RWPE1 (cell line): ENCODE results near the gene PRR7.
A peak's percentile ranks its signal among the peaks of the same experiment; 100 is the strongest.

Experiments used
- CTCF ChIA-PET: fragments of 350-600 bp; sonication (Branson Sonifier 250); formaldehyde crosslinking; extraction: SDS; loops from one replicate; lab custom pipeline; 2021; lab: Yijun Ruan, JAX
- POLR2A ChIA-PET: fragments of 400-600 bp; formaldehyde crosslinking; extraction: SDS; loops from one replicate; lab custom pipeline; 2020; ENCODE audit warnings: antibody characterized with exemption; ENCODE audit not compliant: low non-redundant PET; lab: Yijun Ruan, JAX
- DNase-seq: peaks from one replicate; pipeline ENCODE4 v3.0.0; 2012; ENCODE audit warnings: low spot score
- H3K27ac ChIP-seq: fragments of 450-650 bp; 2 replicates; pipeline ENCODE4 v1.5.1; 2017
- TF ChIP-seq, protein P1 (sequence below): fragments of 450-650 bp; conservative IDR thresholded peaks from 2 replicates; pipeline ENCODE4 v1.5.1; 2017; ENCODE audit warnings: low read depth, mild to moderate bottlenecking

Gene PRR7

DNA sequence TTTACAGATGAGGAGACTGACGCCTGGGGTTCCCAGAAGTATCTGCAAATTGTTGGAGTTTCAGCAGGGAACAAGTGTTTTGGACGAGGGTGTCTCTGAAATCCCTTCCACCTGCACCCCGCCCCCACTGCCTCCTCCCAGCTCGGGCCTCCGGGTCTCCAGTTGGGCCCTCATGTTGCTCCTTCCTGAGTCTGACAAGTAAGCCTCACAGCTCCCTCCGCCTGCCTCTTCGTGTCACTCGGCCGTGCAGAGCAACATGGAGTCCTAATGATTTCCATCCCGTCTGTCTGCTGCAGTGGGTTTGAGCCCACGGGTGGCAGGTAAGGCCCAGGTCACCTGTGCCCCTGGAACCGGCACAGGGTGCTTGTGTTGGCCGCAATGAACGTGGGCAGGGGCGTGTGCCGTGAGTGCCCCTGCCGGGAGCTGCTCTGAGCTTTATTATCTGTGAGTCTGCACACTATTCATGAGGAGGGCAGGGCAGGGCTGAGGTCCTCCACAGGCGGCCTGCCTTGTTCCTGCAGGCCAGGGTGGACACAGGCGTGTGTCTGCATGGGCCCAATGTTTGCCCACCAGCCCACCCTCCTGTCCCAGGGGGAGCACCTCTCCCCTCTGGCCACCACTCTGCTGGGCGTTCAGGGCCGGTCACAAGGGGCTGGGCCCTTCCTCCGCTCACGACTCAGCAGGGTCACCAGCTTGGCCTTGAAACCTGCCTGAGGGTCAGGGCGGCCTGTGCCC, 56.9 kb downstream of the PRR7 start:
- ChIA-PET CTCF (interaction anchor here (0.5 to 3.4 kb wide), 6 partner anchors 9 to 185 kb away, joined by 3 to 14 read pairs (median 3); no protein-coding TSS in a partner anchor), POLR2A (no interaction called here)
- TF ChIP-seq, protein P1, sequence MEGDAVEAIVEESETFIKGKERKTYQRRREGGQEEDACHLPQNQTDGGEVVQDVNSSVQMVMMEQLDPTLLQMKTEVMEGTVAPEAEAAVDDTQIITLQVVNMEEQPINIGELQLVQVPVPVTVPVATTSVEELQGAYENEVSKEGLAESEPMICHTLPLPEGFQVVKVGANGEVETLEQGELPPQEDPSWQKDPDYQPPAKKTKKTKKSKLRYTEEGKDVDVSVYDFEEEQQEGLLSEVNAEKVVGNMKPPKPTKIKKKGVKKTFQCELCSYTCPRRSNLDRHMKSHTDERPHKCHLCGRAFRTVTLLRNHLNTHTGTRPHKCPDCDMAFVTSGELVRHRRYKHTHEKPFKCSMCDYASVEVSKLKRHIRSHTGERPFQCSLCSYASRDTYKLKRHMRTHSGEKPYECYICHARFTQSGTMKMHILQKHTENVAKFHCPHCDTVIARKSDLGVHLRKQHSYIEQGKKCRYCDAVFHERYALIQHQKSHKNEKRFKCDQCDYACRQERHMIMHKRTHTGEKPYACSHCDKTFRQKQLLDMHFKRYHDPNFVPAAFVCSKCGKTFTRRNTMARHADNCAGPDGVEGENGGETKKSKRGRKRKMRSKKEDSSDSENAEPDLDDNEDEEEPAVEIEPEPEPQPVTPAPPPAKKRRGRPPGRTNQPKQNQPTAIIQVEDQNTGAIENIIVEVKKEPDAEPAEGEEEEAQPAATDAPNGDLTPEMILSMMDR = no peak
- peak overlapping the region; percentile 82 for H3K27ac ChIP-seq
- no peak for DNase-seq

DNA sequence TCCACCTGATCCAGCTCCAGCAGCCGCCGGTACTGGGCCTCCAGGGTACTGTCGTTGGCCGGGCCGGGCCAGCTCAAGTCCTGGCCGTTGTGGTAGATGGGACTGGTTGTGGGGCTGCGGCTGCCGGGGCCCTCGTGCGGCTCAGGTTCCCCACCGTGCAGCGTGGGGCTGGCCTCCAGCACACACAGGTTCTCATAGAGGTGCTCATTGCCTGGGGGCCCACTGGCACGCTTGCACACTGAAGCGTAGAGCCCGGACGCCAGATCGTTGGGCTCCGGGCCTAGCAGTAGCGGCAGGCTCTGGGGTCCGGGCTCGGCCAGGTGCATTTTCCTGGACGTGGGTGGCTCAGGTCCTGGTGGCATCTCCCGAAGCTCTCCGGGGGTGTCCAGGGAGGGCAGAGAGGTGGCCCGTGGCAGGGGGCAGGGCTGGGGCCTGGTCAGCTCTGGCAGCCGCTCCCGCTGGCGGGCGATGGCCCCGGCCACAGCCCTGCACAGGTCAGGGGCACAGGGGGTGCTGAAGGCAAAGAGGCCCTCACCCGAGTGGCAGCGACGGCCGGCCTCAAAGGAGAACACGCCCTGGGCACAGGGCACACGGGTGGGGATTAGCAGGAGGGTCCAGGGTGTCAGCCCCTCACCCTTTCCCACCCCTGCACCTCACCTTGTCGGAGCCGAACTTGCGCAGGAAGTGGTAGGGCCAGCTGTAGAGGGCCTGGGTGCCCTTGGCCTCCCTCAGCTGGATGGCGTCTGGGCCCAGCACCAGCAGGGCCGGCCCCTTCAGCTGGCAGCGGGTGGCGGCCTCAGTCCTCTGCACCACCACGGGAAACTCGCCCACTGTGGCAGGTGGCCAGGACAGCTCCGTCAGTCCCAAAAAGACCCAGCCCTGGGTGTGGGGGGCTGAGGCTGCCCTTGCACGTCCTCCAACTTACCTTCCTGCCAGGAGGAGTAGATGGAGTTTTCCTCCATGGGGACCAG, 57.8 kb downstream of the PRR7 start:
- CTCF ChIA-PET = interaction anchor here (0.6 to 3.4 kb wide), 3 partner anchors 10 to 101 kb away, joined by 3 to 14 read pairs (median 4); no protein-coding TSS in a partner anchor
- H3K27ac ChIP-seq = peak overlapping the region; percentile 82
- DNase-seq = no peak
- TF ChIP-seq, protein P1 = no peak
- POLR2A ChIA-PET = interaction anchor here (1.2 kb wide), 1 partner anchor 11 kb away, joined by 7 read pairs; no protein-coding TSS in a partner anchor

DNA sequence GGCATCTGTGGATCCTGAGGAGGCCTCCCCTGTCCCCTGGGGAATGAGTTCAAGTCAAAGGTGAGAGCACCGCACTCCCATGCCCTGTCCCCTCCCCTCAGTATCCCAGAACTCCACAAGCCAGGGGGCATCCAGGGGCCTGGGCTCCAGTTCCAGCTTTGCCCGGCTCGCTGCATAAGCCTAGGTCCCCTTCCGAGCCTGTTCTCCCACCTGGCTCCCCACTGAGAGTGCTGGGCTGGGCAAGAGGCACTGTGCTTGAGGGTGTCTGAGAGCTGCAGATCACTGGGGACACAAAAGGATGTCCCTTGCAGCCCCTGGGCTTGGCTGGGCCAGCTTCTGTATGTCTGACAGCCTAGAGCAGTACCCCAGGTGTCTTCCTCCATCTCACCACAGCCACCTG, 58.5 kb downstream of the PRR7 start:
- TF ChIP-seq, protein P1 = no peak
- POLR2A ChIA-PET = interaction anchor here (1.2 kb wide), 1 partner anchor 11 kb away, joined by 7 read pairs; no protein-coding TSS in a partner anchor
- CTCF ChIA-PET = interaction anchor here (3.4 kb wide), 1 partner anchor 102 kb away, joined by 14 read pairs; no protein-coding TSS in a partner anchor
- DNase-seq = no peak
- H3K27ac ChIP-seq = peak overlapping the region; percentile 82
